GM19035 (cell line): ENCODE results near the gene ACER3.
"Not testable (repeated sequence)": the region's sequence is repeated elsewhere in the genome, so short reads cannot be mapped to it uniquely, and the experiment has no call there.

Source experiments
- ATAC-seq: cut with Tn5 transposase; IDR thresholded peaks from one replicate; pipeline ENCODE4 v1.9.1; 2021; ENCODE audit not compliant: unreplicated experiment

The ACER3 gene

GRCh38 chr11:76918941-76919386, 58.2 kb downstream of the ACER3 start:
- ATAC-seq = no peak

- ATAC-seq = no peak
These were observed 58.7 kb downstream of the ACER3 start for GRCh38 chr11:76919467-76919866.

DNA sequence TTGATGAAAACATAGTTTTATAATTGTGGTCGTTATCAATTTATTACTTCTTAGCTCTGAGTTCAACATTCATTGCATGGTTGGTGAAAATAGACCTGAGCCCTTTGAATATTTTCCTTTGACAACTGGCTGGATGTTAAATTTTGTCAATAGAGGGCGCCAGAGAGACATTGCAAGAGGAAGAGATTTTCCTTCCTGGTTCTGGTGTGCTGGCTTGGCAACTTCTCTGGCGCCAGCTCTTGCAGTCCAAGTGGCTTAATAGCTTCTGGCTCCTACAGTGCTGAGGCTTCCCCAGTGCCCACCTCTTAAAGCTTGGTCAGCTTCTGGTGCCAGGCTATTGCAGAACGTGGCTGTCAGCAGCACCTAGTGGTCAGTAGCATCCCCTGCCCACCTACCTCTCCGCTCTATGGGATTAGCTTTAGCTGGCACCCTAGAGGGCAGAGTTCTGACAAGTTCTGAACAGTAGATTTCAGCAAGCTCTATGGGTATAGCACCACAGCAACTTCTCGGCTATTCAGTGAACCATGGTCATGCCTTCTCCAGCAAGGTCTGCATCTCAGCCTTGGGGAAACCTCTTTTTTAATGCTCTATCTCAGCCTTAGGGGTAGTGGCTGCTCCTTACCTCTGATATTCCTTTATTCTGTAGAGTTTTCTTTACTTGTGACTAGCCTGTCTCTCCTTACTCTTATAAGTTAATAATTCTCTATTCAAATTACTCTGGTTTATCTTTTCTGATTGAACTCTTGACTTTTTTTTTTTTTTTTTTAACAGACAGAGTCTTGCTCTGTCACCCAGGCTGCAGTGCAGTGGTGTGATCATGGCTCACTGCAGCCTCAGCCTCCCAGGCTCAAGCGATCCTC, 59.4 kb downstream of the ACER3 start:
- peak; percentile 75 for ATAC-seq

DNA sequence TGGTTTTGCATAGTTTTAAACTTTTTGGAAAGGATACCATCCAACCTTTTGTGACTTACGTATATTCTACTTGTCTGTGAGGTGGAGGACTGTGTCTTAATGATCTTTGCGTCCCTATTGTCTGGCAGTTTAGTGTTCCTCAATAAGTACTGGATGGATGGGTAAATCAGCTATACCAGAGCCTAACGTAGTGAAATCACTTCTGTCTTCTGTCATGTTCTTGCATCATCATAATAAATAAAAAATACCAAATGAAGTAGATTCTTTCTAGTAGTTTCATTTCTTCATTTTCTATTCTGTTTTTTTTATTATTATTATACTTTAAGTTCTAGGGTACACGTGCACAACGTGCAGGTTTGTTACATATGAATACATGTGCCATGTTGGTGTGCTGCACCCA, 66.4 kb downstream of the ACER3 start:
- no peak for ATAC-seq

DNA sequence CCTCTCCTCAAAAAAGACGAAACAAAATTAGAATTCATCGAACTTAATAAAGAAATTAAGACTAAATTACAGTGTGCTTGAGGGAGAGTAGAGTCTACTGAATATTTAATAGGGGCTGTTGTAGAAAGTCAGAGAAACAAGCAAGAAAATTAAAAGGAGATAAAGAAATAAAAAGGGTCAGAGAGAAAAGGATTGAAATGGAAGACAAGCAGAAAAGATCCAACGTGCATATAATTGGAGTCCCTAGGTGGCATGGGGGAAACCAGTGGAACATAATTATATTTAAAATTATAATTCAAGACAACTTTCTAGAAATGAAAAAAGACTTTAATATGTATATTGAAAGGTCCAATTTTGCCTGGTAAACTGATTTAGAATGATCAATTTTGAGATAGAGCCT, 74.3 kb downstream of the ACER3 start:
- ATAC-seq = no peak

- ATAC-seq = no peak
These were observed 78.5 kb downstream of the ACER3 start for GRCh38 chr11:76939219-76939631.

DNA sequence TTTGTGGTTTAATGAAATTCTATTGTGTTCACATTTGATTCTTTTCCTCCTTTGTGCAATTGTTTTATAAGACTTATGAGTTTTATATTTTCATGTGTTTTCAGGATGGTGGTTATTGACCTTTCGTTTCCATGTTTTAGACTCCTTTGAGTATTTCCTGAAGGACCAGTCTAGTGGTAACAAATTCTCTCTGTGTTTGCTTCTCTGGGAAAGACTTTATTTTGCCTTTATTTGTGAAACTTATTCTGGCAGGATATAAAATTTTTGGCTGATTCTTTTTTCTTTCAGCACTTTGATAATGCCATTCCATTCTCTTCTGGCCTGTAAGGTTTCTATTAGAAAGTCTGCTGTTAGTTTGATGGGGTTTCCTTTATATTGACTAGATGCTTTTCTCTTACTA, 83.5 kb downstream of the ACER3 start:
- ATAC-seq = no peak

GRCh38 chr11:76946223-76946622, 85.5 kb downstream of the ACER3 start:
- ATAC-seq = no peak

DNA sequence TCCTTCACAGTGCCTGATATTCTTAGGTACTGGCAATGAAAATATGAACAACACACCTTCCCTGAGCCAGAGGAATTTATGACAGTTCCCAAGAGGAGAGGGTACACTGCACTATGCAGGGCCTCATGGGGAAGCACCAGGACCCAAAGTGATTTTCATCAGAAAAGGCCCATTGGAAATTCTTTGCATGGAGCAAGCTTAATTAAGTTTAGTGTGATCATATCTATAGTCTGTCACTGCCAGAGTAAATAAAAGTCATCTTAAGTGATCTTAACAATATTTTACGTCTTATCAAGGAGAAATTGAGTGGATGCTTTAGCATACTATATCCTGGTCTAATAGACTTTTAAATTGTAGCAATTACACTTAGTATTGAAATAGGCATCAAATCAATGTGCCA, 86.5 kb downstream of the ACER3 start:
- no peak for ATAC-seq

- no peak for ATAC-seq
These were observed 87.1 kb downstream of the ACER3 start for GRCh38 chr11:76947800-76948199.

GRCh38 chr11:76955459-76956114, 94.9 kb downstream of the ACER3 start:
- ATAC-seq = no peak

DNA sequence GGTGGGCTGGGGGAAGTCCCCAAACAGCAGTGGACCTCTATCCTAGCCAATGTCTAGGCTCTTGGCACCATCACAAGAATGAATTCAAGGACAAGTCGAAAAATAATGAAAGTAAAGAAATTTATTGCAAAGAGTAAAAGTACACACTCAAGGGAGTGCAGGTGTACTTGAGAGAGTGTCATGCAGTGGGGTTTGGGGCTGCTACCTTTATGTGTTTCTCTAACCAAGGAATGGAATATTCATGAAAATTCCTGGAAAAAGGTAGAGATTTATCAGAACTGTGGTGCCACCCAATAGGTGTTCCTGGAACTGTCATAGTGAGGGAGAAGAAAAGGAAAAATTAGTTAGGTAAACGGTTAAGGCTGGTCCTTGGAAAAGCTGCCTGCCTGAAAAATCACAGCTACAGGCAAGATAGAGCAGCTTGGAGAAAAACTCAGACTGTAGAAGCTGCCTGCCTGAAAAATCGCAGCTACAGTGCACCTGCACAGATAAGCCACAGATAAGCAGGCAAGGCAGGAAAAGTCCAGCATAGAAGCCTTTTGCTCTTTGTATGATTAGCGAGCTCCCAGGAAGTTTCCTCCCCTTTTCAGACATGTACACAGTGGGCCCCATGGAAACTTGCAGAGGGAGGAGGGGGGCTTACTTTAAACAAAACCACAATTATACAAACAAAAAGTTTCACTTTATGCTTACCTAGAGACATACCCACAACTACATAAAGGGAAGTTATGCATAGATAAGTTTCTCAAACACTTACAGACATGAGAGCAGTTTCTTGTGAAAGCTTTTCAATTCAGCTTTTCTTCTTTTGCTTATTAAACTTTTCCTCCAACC, 102.1 kb downstream of the ACER3 start:
- no peak for ATAC-seq

- ATAC-seq = not testable (repeated sequence)
These were observed 102.9 kb downstream of the ACER3 start for GRCh38 chr11:76963417-76964168.

- no peak for ATAC-seq
These were observed 111.3 kb downstream of the ACER3 start for GRCh38 chr11:76972051-76972450.

GRCh38 chr11:76974179-76974891, 113.6 kb downstream of the ACER3 start:
- ATAC-seq = no peak

GRCh38 chr11:76975513-76975912, 114.8 kb downstream of the ACER3 start:
- ATAC-seq = no peak

DNA sequence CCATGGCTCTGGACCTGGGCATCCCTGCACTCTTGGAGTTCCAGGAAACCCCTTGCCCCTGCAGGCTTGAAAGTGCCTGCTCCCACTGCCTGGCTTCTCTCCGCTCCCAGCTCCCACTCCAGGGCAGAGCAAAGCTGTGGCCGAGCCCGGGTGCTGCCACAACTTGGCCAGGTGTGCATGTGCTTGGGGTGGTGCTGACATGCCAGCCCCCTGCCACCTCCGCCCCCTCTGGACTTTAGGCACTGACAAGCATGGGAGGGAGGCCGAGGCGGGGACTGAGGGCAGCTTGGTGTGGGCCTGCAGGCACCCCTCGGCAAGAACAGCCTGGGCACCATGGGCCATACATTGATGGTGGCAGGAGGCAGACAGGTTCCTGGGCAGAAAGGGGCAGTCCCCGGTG, 117.1 kb downstream of the ACER3 start:
- no peak for ATAC-seq

GRCh38 chr11:76978239-76978638, 117.5 kb downstream of the ACER3 start:
- no peak for ATAC-seq

GRCh38 chr11:76978818-76979217, 118.1 kb downstream of the ACER3 start:
- ATAC-seq = no peak

- ATAC-seq = no peak
These were observed 119.5 kb downstream of the ACER3 start for GRCh38 chr11:76980196-76980595.
